ENCODE measurements around the gene TLR8.

DNA sequence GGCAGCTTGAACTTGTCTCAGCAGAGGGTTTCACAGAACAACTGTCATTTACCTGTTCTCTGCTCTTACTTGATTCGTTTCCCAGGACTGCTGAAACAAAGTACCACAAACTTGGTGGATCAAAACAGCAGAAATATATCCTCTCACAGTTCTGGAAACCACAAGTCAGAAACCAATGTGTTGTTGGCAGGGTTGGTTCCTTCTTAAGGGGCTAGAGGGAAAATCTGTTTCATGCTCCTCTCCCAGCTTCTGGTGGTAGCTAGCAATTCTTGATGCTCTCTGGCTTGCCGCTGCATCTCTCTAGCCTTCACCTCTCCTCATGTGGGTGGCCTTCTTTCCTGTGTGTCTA lies 4.7 kb downstream of the TLR8 start:
- TF ChIP-seq EZH2 (IDR thresholded peaks at IDR 0.05) (no peak), POLR2AphosphoS5 (IDR thresholded peaks at IDR 0.05; ENCODE audit: borderline replicate concordance, low read depth, low read length) (no peak)
